ENCODE results near the gene UXT.

Gene UXT

GRCh38 chrX:47637546-47638195 lies 21.3 kb downstream of the UXT start:
- H3K4me3 ChIP-seq (ENCODE audit: low read length), result no peak overlapping the region
- no peak for TF ChIP-seq CTCF (conservative IDR thresholded peaks at IDR 0.05; ENCODE audit: low read length)
- DNase-seq (ENCODE audit: low read depth), result no peak

- DNase-seq (ENCODE audit: low read depth), result no peak
- H3K4me3 ChIP-seq (ENCODE audit: low read length), result no peak overlapping the region
- TF ChIP-seq CTCF (conservative IDR thresholded peaks at IDR 0.05; ENCODE audit: low read length), result no peak
Observed at GRCh38 chrX:47634871-47635575, 24.0 kb downstream of the UXT start.

- no peak for DNase-seq (ENCODE audit: low read depth)
- H3K4me3 ChIP-seq (ENCODE audit: low read length), result no peak overlapping the region
- TF ChIP-seq CTCF (conservative IDR thresholded peaks at IDR 0.05; ENCODE audit: low read length), result no peak
Observed at GRCh38 chrX:47633689-47634590, 25.0 kb downstream of the UXT start.

GRCh38 chrX:47632666-47633065 lies 26.3 kb downstream of the UXT start:
- no peak for TF ChIP-seq CTCF (conservative IDR thresholded peaks at IDR 0.05; ENCODE audit: low read length)
- H3K4me3 ChIP-seq (ENCODE audit: low read length), result no peak overlapping the region
- no peak for DNase-seq (ENCODE audit: low read depth)

- DNase-seq (ENCODE audit: low read depth), result no peak
- no peak for TF ChIP-seq CTCF (conservative IDR thresholded peaks at IDR 0.05; ENCODE audit: low read length)
- no peak overlapping the region for H3K4me3 ChIP-seq (ENCODE audit: low read length)
Observed at GRCh38 chrX:47631676-47632075, 27.3 kb downstream of the UXT start.

- no peak within 1 kb of the TSS for H3K4me3 ChIP-seq (ENCODE audit: low read length)
- no peak for DNase-seq (ENCODE audit: low read depth)
- no peak for TF ChIP-seq CTCF (conservative IDR thresholded peaks at IDR 0.05; ENCODE audit: low read length)
Observed at GRCh38 chrX:47629419-47630200, 29.4 kb downstream of the UXT start, which contains the start of gene CFP. CFP (minus strand) TSS chrX:47629930; CDS start chrX:47629844, 86 bp downstream.
